ENCODE measurements around the gene NOXA1.
A peak's percentile ranks its signal among the peaks of the same experiment; 100 is the strongest.
"Not testable (repeated sequence)": the region's sequence is repeated elsewhere in the genome, so short reads cannot be mapped to it uniquely, and the experiment has no call there.

NOXA1 gene

GRCh38 chr9:137439158-137439714 lies 16.0 kb downstream of the NOXA1 start:
- no peak for DNase-seq (ENCODE audit: low read depth)

- no peak for DNase-seq (ENCODE audit: low read depth)
Measured at GRCh38 chr9:137441289-137441934, 18.2 kb downstream of the NOXA1 start, which contains the start of gene ENTPD8. ENTPD8 (minus strand) TSS chr9:137441357; CDS start chr9:137438285, 3,072 bp downstream.

- no peak for DNase-seq (ENCODE audit: low read depth)
Measured at GRCh38 chr9:137441935-137442321, 18.7 kb downstream of the NOXA1 start.

DNA sequence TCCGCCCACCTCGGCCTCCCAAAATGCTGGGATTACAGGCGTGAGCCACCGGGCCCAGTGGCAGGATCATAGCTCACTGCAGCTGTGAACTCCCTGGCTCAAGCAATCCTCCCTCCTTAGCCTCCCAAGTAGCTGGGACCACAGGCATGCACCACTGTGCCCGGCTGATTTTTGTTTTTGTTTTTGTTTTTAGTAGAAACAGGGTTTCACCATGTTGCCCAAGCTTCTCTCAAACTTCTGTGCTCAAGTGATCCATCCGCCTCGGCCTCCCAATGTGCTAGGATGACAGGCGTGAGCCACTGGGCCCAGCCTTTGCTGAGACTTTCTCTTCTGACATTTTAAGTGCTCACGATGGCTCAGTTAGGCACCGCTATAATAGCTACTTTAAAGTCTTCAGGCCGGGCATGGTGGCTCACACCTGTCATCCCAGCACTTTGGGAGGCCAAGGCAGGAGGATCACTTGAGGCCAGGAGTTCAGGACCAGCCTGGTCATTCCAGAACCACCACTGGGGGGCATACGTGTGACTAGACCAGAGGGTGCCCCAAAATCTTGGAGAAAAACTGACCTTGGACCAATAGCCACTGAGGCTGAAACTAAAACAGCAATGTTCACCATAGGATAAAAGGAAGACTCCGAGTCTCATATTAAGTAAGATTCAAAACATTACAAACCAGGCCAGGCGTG lies 21.1 kb downstream of the NOXA1 start:
- DNase-seq (ENCODE audit: low read depth), result no peak

DNA sequence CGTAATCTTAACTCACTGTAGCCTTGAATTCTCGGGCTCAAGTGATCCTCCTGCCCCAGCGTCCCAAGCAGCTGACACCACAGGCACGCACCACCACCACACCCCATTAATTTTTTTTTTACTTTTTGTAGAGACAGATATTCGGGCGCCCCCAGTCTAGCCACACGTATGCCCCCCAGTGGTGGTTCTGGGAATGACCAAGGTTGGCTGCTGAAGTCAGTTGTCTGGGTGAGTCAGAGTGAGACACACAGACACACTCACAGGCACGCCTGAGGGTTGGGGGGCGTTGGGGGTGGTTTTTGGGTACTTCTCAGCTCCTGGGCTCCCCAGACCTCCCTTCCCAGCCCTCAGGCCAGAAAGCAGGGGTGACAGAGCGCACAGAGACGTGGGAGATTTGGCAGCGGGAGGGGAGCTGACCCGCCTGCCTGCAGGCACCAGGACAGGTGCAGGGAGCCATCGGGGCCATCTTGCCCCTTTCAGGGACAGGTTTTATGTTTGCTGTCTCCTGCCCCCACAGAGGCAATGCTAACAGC lies 22.1 kb downstream of the NOXA1 start:
- peak; percentile 75 for DNase-seq (ENCODE audit: low read depth)

DNA sequence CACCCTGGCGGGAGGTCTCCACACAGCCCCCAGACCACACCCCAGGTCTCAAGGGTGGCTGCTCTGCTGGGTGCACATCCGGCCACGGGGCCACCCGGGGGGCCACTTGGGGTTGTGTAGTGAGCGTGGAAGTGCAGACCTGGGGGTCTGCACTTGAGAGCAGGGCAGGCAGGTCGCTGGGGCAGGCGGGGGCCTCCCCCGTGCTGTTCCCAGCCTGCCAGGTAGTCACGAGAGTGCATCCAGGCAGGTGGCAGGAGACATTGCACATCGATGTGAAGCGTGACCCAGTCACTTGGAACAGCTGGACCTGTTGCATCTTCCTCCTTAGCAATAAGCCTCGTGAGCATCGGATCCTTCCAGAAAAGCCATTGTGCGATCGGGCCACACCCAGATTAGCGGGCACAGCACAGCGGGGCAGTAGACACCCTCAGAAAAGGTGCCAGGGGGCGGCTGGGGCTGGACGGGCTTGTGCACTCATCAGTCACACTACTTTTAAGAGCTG lies 22.8 kb downstream of the NOXA1 start:
- DNase-seq (ENCODE audit: low read depth), result no peak

GRCh38 chr9:137446851-137447471 lies 23.8 kb downstream of the NOXA1 start:
- no peak for DNase-seq (ENCODE audit: low read depth)

GRCh38 chr9:137447722-137448601 lies 24.8 kb downstream of the NOXA1 start:
- DNase-seq (ENCODE audit: low read depth), result no peak

GRCh38 chr9:137448602-137448962 lies 25.4 kb downstream of the NOXA1 start:
- DNase-seq (ENCODE audit: low read depth), result no peak

- no peak for DNase-seq (ENCODE audit: low read depth)
Measured at GRCh38 chr9:137449081-137449844, 26.1 kb downstream of the NOXA1 start.

DNA sequence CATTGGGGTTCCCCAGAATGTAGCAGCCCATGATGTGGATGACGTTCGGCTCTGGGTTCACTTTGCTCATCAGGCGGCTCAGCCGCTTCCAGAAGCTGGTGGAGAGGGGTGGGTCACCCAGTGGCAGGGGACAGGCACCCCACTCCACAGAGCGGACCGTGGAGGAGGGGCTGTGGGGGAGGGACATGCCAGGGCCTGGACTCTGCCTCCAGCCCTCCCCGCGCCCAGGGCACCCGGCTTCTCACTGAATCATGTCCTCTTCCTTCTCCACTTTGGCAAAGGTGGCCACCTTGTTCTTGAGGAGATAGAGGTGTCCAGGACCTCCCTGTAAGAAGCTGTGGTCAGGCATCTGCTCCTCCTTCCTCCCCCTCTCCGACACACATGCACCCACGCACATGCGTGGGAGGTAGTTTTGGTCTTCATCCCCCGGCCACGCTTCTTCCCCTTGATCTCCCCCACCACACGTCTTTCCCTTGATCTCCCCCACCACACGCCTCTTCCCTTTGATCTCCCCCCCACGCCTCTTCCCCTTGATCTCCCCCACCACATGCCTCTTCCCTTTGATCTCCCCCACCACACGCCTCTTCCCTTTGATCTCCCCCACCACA lies 26.8 kb downstream of the NOXA1 start:
- no peak for DNase-seq (ENCODE audit: low read depth)

DNA sequence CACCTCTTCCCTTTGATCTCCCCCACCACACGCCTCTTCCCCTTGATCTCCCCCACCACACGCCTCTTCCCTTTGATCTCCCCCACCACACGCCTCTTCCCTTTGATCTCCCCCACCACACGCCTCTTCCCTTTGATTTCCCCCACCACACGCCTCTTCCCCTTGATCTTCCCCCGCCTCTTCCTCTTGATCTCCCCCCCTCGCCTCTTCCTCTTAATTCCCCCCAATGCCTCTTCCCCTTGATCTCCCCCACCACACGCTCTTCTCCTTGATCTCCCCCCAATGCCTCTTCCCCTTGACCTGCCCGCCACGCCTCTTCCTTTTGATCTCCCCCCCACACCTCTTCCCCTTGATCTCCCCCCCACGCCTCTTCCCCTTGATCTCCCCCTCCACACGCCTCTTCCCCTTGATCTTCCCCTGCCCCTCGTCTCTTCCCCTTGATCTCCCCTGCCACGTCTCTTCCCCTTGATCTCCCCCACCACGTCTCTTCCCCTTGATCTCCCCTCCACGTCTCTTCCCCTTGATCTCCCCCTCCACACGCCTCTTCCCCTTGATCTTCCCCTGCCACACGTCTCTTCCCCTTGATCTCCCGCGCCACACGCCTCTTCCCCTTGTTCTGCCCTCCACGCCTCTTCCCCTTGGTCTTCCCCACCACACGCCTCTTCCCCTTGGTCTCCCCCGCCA lies 27.5 kb downstream of the NOXA1 start:
- not testable (repeated sequence) for DNase-seq (ENCODE audit: low read depth)

- not testable (repeated sequence) for DNase-seq (ENCODE audit: low read depth)
Measured at GRCh38 chr9:137451264-137452005, 28.2 kb downstream of the NOXA1 start.

- DNase-seq (ENCODE audit: low read depth), result no peak
Measured at GRCh38 chr9:137452006-137452760, 29.0 kb downstream of the NOXA1 start.

DNA sequence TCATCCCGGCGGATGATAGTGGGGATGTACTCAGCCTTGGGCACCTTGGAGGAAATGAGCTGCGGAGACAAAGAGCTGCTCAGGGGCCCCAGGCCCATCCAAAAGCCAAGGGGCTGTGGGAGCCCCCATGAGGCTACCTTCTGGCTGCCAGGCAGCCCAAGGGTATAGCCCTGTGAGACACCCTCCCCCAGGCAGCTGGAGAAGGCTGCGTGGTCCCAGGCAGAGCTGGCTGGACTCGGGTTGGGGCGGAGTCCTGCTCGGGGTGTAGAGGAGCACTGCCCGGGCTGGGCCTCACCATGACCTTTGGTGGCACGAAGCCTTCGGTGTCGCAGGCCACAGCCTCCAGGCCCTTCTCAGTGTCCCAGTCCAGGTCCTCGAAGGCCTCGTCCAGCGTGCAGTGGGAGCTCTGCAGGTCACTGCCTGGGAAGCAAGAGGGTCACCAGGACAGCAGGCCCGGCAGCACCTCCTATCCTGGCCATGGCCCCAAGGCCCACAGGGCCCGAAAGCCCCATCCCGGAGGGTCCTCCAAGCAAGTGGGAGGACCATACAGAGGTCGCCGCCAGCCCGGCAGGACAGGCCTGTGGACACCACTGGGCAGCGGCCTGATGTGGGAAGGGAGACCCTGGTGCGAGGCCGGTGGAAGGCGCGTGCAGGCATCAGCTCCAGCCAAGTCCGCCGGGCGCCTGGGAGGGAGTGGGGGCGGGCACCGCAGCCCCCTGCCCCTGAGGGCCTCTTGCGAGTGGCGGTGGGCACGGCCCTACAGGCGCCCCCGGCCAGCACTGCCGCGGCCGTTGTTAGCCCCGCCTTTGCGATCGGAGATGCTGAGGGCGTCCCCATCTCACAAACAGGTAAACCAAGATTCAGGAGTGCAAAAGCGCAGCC lies 29.8 kb downstream of the NOXA1 start:
- no peak for DNase-seq (ENCODE audit: low read depth)

GRCh38 chr9:137453643-137454081 lies 30.5 kb downstream of the NOXA1 start:
- DNase-seq (ENCODE audit: low read depth), result no peak

GRCh38 chr9:137454145-137454596 lies 31.0 kb downstream of the NOXA1 start:
- no peak for DNase-seq (ENCODE audit: low read depth)

Measured in stimulated activated CD8-positive, alpha-beta memory T cell treated with anti-CD3 and anti-CD28 coated beads, Interleukin-4, amount 100 ng/mL, for 24 hours (primary cell).